Epithelial cell of proximal tubule (primary cell): Measurements from ENCODE around the gene SYNJ1. TPM values are rescaled to one million over a fixed set of nuclear protein-coding genes. Genes with fewer than 3 reads are reported as not detected.
A peak's percentile ranks its signal among the peaks of the same experiment; 100 is the strongest.
"Not testable (repeated sequence)": the region's sequence is repeated elsewhere in the genome, so short reads cannot be mapped to it uniquely, and the experiment has no call there.

Source experiments
- DNase-seq: peaks from one replicate; pipeline ENCODE4 v3.0.0-alpha.2; 2011; ENCODE audit warnings: low read depth
- H3K4me3 ChIP-seq: 2 replicates; pipeline ENCODE4 v1.5.1; 2011; ENCODE audit warnings: low read depth, mild to moderate bottlenecking, low read length
- CTCF ChIP-seq: conservative IDR thresholded peaks from 2 replicates; pipeline ENCODE4 v1.5.1; 2012; ENCODE audit warnings: low read depth, mild to moderate bottlenecking, low read length
- total RNA-seq: library from RNA; depleted of rRNA; stranded (reverse); fragments of >200 nt; gene quantifications from 2 replicates; pipeline ENCODE4 v1.2.3, GENCODE V29; 2015

Gene SYNJ1
- total RNA-seq, 1 donor from 2014 or later, result 2.5 TPM

DNA sequence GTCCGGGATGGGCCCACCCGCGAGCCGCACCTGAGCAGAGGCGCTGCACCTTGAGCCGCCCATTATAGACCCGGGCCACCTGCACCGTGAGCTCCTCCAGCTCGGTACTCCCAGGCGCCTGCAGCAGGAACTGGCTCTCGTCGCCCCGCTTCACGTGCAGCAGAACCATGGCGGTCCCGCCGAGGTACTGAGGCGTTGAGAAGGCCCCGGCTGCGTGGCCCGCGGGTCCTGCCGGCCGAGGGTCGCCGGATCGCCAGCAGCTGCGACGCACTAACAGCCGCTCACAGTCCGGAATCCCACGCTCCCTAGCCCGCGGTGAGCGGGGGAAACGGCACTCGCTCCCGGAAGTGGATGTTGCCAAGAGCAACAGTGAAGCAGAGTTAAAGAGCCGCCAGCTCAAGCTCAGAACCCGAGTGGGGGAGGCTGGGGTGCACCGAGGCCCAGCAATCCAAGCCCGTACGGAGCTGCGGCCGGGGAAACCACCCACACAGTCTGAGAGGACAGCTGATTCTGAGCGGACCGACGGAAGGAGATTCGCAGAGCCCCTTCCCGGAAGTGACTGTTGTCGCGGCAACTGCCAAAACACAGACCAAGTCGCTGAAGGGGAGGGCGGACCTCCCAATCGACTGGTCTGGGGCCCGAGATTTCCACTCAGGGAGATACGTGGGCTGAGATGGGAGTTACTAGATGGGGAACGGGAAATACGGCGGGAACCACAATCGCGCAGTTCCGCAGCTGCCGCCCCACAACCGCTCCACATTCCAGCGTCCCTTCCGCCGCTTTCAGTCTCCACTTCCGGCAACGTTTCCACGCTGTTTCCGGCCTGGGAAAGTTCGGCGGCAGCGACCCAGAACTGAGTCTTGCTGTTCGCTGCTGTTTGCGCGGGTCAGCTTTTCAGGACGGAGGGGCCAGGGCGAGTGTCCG lies 115.5 kb downstream of the SYNJ1 start, which contains the start of gene CFAP298:
CFAP298 (minus strand) TSS at position 303 of the 924 bp plus-strand sequence; CDS start at position 169, 134 bp downstream.
- peak within 1 kb of the TSS; percentile 99 for H3K4me3 ChIP-seq
- TF ChIP-seq CTCF, result no peak
- DNase-seq, result peak; percentile 80

GRCh38 chr21:32611471-32611997 lies 116.3 kb downstream of the SYNJ1 start:
- H3K4me3 ChIP-seq, result peak overlapping the region; percentile 99
- no peak for DNase-seq
- no peak for TF ChIP-seq CTCF

GRCh38 chr21:32610940-32611339 lies 116.9 kb downstream of the SYNJ1 start:
- H3K4me3 ChIP-seq, result peak overlapping the region; percentile 99
- DNase-seq, result not testable (repeated sequence)

- DNase-seq, result no peak
- no peak for TF ChIP-seq CTCF
- H3K4me3 ChIP-seq, result no peak overlapping the region
These were observed 119.0 kb downstream of the SYNJ1 start for GRCh38 chr21:32608851-32609250.

DNA sequence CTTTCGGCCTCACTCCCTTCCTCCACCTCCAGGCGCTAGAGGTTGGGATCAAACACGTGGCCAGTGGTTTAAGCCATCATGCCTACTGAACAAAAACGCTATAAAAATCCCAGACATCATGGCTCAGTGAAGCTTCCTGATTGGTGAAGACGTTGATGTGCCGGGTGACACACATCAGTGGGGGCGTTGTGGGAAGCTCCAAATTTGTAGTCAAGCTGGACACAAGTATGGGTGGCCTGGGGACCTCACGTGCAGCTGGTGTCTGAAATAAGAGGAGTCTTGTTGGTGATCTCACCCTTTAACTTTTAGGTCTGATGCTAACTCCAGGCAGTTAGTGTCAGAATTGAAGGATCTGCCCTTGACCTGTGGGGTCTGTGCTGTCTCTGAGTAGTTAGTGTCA lies 122.3 kb downstream of the SYNJ1 start:
- TF ChIP-seq CTCF, result no peak
- no peak overlapping the region for H3K4me3 ChIP-seq
- DNase-seq, result no peak

GRCh38 chr21:32604464-32604863 lies 123.3 kb downstream of the SYNJ1 start:
- H3K4me3 ChIP-seq, result no peak overlapping the region
- DNase-seq, result no peak
- TF ChIP-seq CTCF, result no peak

DNA sequence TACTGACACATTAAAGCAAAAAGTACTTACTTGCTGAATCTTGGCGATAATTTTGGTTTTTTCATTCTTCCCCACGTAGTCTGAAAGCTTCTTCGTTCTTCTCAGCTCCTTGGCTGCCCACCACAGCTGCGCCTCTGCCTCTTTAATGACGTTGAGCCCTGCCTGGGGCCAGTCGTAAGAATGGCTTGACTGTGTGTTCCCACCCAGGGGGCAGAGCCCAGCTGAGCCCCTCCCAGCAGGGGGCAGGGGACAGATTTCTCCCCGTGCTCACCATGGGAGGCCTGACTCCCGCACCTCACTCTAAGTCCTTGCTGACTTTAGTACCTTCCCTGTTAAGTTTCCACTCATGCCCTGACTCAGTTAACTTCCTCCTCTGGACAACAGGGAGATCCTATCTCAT lies 124.7 kb downstream of the SYNJ1 start:
- no peak overlapping the region for H3K4me3 ChIP-seq
- TF ChIP-seq CTCF, result no peak
- DNase-seq, result no peak
